Measurements from ENCODE around the gene RAB8A. TPM values are rescaled to one million over a fixed set of nuclear protein-coding genes. Genes with fewer than 3 reads are reported as not detected.

The RAB8A gene
- total RNA-seq, 1 experiment from 2014 or later, result 74.0 TPM

DNA sequence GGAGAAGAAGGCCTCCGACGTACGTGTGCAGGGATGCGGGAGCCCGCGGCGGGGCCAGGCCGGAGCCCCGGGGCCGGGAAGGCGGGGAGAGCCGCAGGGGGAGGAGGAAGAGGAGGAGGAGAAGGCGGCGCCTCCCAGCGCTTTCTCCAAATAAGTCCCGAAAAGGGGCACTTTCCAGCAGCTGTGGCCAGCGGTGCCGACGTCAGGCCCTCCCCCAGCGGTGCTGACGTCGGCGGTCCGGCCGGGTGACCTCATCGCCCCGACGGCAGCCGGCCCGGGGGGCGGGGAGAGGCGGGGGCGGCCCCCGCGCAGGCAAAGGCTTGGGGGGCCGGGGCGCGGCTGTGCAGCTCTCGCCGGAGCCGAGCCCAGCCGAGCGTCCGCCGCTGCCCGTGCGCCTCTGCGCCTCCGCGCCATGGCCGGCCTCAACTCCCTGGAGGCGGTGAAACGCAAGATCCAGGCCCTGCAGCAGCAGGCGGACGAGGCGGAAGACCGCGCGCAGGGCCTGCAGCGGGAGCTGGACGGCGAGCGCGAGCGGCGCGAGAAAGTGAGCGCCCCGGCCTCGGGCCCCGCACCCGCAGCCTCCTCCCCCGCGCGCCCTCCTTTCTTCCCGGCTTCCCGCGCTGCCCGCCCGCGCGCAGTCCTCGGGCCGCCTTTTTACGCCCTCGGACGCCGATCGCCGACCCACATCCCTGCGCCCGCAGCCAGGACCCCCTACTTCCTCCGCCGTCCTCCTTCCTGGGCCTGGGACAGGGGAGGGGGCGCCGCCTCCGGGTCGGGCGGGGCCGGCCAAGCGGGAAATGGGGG lies 35.3 kb upstream of the RAB8A start, which contains the start of gene TPM4 (continued):
- TF ChIP-seq, protein P1, sequence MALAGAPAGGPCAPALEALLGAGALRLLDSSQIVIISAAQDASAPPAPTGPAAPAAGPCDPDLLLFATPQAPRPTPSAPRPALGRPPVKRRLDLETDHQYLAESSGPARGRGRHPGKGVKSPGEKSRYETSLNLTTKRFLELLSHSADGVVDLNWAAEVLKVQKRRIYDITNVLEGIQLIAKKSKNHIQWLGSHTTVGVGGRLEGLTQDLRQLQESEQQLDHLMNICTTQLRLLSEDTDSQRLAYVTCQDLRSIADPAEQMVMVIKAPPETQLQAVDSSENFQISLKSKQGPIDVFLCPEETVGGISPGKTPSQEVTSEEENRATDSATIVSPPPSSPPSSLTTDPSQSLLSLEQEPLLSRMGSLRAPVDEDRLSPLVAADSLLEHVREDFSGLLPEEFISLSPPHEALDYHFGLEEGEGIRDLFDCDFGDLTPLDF (CRISPR knock-in tag; IDR thresholded peaks at IDR 0.05), result no peak
- TF ChIP-seq ESRRA (CRISPR knock-in tag; IDR thresholded peaks at IDR 0.05; ENCODE audit: borderline replicate concordance) (no peak), MYBL2 (CRISPR knock-in tag; IDR thresholded peaks at IDR 0.05) (no peak), ATF1 (CRISPR knock-in tag; IDR thresholded peaks at IDR 0.05) (no peak; the same call in 1 of the 2 replicates), NR2C2 (CRISPR knock-in tag; IDR thresholded peaks at IDR 0.05) (no peak), CREM (CRISPR knock-in tag; IDR thresholded peaks at IDR 0.05) (peak; percentile 89; the same call in 1 of the 2 replicates), SMAD4 (CRISPR knock-in tag; IDR thresholded peaks at IDR 0.05) (no peak), SOX15 (CRISPR knock-in tag; IDR thresholded peaks at IDR 0.05) (no peak), RELA (CRISPR knock-in tag; IDR thresholded peaks at IDR 0.05; ENCODE audit: borderline replicate concordance) (no peak), ZNF138 (CRISPR knock-in tag; conservative IDR thresholded peaks at IDR 0.05) (no peak), ELF4 (CRISPR knock-in tag; IDR thresholded peaks at IDR 0.05; ENCODE audit: low read depth) (peak; percentile 51; the same call in 1 of the 2 replicates), ZNF232 (CRISPR knock-in tag; IDR thresholded peaks at IDR 0.05) (peak; percentile 35; the same call in 1 of the 2 replicates), SP1 (CRISPR knock-in tag; conservative IDR thresholded peaks at IDR 0.05) (peak; percentile 66; the same call in 1 of the 2 replicates)
- TF ChIP-seq, protein P2, sequence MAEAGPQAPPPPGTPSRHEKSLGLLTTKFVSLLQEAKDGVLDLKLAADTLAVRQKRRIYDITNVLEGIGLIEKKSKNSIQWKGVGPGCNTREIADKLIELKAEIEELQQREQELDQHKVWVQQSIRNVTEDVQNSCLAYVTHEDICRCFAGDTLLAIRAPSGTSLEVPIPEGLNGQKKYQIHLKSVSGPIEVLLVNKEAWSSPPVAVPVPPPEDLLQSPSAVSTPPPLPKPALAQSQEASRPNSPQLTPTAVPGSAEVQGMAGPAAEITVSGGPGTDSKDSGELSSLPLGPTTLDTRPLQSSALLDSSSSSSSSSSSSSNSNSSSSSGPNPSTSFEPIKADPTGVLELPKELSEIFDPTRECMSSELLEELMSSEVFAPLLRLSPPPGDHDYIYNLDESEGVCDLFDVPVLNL (CRISPR knock-in tag; IDR thresholded peaks at IDR 0.05; ENCODE audit: borderline replicate concordance, low read depth), result peak; percentile 46; the same call in 1 of the 2 replicates
- TF ChIP-seq, protein P3, sequence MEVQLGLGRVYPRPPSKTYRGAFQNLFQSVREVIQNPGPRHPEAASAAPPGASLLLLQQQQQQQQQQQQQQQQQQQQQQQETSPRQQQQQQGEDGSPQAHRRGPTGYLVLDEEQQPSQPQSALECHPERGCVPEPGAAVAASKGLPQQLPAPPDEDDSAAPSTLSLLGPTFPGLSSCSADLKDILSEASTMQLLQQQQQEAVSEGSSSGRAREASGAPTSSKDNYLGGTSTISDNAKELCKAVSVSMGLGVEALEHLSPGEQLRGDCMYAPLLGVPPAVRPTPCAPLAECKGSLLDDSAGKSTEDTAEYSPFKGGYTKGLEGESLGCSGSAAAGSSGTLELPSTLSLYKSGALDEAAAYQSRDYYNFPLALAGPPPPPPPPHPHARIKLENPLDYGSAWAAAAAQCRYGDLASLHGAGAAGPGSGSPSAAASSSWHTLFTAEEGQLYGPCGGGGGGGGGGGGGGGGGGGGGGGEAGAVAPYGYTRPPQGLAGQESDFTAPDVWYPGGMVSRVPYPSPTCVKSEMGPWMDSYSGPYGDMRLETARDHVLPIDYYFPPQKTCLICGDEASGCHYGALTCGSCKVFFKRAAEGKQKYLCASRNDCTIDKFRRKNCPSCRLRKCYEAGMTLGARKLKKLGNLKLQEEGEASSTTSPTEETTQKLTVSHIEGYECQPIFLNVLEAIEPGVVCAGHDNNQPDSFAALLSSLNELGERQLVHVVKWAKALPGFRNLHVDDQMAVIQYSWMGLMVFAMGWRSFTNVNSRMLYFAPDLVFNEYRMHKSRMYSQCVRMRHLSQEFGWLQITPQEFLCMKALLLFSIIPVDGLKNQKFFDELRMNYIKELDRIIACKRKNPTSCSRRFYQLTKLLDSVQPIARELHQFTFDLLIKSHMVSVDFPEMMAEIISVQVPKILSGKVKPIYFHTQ (CRISPR knock-in tag; IDR thresholded peaks at IDR 0.05), result no peak
- TF ChIP-seq, protein P4, sequence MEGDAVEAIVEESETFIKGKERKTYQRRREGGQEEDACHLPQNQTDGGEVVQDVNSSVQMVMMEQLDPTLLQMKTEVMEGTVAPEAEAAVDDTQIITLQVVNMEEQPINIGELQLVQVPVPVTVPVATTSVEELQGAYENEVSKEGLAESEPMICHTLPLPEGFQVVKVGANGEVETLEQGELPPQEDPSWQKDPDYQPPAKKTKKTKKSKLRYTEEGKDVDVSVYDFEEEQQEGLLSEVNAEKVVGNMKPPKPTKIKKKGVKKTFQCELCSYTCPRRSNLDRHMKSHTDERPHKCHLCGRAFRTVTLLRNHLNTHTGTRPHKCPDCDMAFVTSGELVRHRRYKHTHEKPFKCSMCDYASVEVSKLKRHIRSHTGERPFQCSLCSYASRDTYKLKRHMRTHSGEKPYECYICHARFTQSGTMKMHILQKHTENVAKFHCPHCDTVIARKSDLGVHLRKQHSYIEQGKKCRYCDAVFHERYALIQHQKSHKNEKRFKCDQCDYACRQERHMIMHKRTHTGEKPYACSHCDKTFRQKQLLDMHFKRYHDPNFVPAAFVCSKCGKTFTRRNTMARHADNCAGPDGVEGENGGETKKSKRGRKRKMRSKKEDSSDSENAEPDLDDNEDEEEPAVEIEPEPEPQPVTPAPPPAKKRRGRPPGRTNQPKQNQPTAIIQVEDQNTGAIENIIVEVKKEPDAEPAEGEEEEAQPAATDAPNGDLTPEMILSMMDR (IDR thresholded peaks at IDR 0.05), result no peak
- TF ChIP-seq, protein P5, sequence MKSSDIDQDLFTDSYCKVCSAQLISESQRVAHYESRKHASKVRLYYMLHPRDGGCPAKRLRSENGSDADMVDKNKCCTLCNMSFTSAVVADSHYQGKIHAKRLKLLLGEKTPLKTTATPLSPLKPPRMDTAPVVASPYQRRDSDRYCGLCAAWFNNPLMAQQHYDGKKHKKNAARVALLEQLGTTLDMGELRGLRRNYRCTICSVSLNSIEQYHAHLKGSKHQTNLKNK (CRISPR knock-in tag; IDR thresholded peaks at IDR 0.05), result no peak
- TF ChIP-seq, protein P6, sequence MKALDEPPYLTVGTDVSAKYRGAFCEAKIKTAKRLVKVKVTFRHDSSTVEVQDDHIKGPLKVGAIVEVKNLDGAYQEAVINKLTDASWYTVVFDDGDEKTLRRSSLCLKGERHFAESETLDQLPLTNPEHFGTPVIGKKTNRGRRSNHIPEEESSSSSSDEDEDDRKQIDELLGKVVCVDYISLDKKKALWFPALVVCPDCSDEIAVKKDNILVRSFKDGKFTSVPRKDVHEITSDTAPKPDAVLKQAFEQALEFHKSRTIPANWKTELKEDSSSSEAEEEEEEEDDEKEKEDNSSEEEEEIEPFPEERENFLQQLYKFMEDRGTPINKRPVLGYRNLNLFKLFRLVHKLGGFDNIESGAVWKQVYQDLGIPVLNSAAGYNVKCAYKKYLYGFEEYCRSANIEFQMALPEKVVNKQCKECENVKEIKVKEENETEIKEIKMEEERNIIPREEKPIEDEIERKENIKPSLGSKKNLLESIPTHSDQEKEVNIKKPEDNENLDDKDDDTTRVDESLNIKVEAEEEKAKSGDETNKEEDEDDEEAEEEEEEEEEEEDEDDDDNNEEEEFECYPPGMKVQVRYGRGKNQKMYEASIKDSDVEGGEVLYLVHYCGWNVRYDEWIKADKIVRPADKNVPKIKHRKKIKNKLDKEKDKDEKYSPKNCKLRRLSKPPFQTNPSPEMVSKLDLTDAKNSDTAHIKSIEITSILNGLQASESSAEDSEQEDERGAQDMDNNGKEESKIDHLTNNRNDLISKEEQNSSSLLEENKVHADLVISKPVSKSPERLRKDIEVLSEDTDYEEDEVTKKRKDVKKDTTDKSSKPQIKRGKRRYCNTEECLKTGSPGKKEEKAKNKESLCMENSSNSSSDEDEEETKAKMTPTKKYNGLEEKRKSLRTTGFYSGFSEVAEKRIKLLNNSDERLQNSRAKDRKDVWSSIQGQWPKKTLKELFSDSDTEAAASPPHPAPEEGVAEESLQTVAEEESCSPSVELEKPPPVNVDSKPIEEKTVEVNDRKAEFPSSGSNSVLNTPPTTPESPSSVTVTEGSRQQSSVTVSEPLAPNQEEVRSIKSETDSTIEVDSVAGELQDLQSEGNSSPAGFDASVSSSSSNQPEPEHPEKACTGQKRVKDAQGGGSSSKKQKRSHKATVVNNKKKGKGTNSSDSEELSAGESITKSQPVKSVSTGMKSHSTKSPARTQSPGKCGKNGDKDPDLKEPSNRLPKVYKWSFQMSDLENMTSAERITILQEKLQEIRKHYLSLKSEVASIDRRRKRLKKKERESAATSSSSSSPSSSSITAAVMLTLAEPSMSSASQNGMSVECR (CRISPR knock-in tag; IDR thresholded peaks at IDR 0.05; ENCODE audit: borderline replicate concordance), result 0 out of 2 replicates have a peak, but pooled peaks have one; percentile 20
- TF ChIP-seq, protein P7, sequence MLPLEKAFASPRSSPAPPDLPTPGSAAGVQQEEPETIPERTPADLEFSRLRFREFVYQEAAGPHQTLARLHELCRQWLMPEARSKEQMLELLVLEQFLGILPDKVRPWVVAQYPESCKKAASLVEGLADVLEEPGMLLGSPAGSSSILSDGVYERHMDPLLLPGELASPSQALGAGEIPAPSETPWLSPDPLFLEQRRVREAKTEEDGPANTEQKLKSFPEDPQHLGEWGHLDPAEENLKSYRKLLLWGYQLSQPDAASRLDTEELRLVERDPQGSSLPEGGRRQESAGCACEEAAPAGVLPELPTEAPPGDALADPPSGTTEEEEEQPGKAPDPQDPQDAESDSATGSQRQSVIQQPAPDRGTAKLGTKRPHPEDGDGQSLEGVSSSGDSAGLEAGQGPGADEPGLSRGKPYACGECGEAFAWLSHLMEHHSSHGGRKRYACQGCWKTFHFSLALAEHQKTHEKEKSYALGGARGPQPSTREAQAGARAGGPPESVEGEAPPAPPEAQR (CRISPR knock-in tag; IDR thresholded peaks at IDR 0.05), result no peak
- TF ChIP-seq, protein P8, sequence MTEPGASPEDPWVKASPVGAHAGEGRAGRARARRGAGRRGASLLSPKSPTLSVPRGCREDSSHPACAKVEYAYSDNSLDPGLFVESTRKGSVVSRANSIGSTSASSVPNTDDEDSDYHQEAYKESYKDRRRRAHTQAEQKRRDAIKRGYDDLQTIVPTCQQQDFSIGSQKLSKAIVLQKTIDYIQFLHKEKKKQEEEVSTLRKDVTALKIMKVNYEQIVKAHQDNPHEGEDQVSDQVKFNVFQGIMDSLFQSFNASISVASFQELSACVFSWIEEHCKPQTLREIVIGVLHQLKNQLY (CRISPR knock-in tag; IDR thresholded peaks at IDR 0.05), result no peak
- TF ChIP-seq, protein P9, sequence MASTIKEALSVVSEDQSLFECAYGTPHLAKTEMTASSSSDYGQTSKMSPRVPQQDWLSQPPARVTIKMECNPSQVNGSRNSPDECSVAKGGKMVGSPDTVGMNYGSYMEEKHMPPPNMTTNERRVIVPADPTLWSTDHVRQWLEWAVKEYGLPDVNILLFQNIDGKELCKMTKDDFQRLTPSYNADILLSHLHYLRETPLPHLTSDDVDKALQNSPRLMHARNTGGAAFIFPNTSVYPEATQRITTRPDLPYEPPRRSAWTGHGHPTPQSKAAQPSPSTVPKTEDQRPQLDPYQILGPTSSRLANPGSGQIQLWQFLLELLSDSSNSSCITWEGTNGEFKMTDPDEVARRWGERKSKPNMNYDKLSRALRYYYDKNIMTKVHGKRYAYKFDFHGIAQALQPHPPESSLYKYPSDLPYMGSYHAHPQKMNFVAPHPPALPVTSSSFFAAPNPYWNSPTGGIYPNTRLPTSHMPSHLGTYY (CRISPR knock-in tag; IDR thresholded peaks at IDR 0.05), result 0 out of 2 replicates have a peak, but pooled peaks have one; percentile 64

Measured in WTC11 (cell line).